Adrenal gland (tissue), 5 donors: ENCODE results near the gene PCDH7.

Experiments
- POLR2A ChIP-seq, 2 donors: fragments of 450-650 bp; IDR thresholded peaks; one replicate each; pipeline ENCODE4 v1.6.1; 2017; ENCODE audit warnings: antibody characterized with exemption in 2 of 2, mild to moderate bottlenecking in 2 of 2, moderate library complexity in 1 of 2
- TF ChIP-seq, protein P1 (sequence below), 6 experiments: fragments of 450-650 bp in 4 of 6; fragments of 200-600 bp in 2 of 6; sonication (generic) in 1 of 6; IDR thresholded peaks; 1 replicate in 5 of 6; 2 replicates in 1 of 6; pipeline versions ENCODE4 v1.5.1 to v1.8.0; 2016 to 2021; ENCODE audit warnings: antibody characterized with exemption in 6 of 6, mild to moderate bottlenecking in 2 of 6, moderate library complexity in 1 of 6
- donor health status: DM: no; HTN: no; CAD: no.

DNA sequence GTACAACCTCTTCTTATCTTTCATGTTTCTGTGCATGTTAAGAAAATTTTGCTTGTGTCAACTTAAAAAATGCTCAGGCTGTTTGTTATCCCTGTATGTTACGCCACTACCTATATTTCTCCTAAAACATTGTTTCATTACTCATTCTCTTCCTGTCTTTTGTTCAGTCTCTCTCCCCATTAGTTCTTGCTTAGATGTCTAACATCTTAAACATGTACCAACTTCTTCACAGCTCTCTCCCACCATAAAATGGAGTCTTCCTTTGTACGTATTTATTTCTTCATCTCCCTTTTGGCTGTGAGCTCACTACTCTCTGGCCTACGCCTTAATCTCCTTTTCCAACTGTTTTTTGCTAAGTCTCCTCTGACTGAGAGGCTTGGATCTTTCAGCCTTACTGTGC is 36.4 kb downstream of the PCDH7 start:
- TF ChIP-seq, protein P1, sequence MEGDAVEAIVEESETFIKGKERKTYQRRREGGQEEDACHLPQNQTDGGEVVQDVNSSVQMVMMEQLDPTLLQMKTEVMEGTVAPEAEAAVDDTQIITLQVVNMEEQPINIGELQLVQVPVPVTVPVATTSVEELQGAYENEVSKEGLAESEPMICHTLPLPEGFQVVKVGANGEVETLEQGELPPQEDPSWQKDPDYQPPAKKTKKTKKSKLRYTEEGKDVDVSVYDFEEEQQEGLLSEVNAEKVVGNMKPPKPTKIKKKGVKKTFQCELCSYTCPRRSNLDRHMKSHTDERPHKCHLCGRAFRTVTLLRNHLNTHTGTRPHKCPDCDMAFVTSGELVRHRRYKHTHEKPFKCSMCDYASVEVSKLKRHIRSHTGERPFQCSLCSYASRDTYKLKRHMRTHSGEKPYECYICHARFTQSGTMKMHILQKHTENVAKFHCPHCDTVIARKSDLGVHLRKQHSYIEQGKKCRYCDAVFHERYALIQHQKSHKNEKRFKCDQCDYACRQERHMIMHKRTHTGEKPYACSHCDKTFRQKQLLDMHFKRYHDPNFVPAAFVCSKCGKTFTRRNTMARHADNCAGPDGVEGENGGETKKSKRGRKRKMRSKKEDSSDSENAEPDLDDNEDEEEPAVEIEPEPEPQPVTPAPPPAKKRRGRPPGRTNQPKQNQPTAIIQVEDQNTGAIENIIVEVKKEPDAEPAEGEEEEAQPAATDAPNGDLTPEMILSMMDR (IDR thresholded peaks at IDR 0.05): no peak
- TF ChIP-seq POLR2A (IDR thresholded peaks at IDR 0.05): no peak
